Stimulated activated naive CD8-positive, alpha-beta T cell treated with anti-CD3 and anti-CD28 coated beads, Interleukin-15, Interleukin-2, amounts not matched to agents 100 ng/mL and 50 ng/mL, for 24 hours (primary cell): ENCODE measurements around the gene FOCAD.
"Not testable (repeated sequence)": the region's sequence is repeated elsewhere in the genome, so short reads cannot be mapped to it uniquely, and the experiment has no call there.

Source experiments
- H3K27ac Mint-ChIP-seq: one replicate; pipeline ENCODE4 v1.8.0; 2021; ENCODE audit warnings: mild to moderate bottlenecking, mixed read lengths
- H3K27me3 Mint-ChIP-seq: one replicate; pipeline ENCODE4 v1.8.0; 2021; ENCODE audit warnings: mixed read lengths
- H3K36me3 Mint-ChIP-seq: one replicate; pipeline ENCODE4 v1.8.0; 2021; ENCODE audit warnings: low read depth, mixed read lengths
- H3K4me1 Mint-ChIP-seq: one replicate; pipeline ENCODE4 v1.8.0; 2021; ENCODE audit warnings: low read depth, mixed read lengths
- H3K4me3 Mint-ChIP-seq: one replicate; pipeline ENCODE4 v1.8.0; 2021; ENCODE audit warnings: mild to moderate bottlenecking, mixed read lengths
- H3K9me3 Mint-ChIP-seq: one replicate; pipeline ENCODE4 v1.8.0; 2021; ENCODE audit warnings: mixed read lengths

FOCAD gene

DNA sequence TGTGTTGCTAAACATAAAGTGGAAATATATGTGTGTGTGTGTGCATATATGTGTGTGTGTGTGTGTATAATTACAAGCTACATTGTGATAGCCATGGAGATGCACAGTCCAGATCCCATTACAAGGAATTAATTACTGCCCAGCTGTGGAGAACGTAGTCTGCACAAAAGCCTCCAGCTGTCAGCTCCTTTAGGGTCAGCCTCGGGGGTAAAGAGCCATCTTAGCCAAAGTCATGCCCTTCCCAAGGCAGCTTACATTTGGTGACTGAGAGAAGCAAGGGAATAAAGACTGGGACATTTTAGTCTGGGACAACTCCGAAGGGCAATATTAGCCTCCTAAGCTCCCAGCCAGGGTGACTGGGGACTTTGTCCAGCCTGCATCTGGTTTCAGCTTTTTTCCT lies 21.9 kb upstream of the FOCAD start:
- Mint-ChIP-seq H3K27me3 (peaks cover 5% of the 10 kb centered on the region), H3K27ac (no peak overlapping the region), H3K4me1 (no peaks in the 10 kb centered on the region), H3K36me3 (no peaks in the 10 kb centered on the region), H3K4me3 (no peak overlapping the region), H3K9me3 (no peaks in the 10 kb centered on the region)

DNA sequence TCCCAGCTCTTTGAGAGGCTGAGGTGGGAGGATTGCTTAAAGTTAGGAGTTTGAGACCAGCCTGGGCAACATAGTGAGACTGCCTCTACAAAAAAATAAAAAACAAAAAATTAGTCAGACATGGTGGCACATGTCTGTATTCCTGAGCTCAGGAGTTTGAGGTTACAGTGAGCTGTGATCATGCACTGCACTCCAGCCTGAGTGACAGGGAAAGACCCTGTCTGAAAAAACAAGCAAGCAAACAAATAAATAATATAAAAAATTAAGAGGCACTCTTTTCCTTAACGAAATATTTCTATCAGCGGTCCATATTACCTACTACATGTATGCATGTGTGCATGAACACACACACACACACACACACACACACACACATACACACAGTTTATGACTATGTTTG lies 20.9 kb upstream of the FOCAD start:
- no peaks in the 10 kb centered on the region for H3K4me1 Mint-ChIP-seq
- no peaks in the 10 kb centered on the region for H3K9me3 Mint-ChIP-seq
- no peak overlapping the region for H3K4me3 Mint-ChIP-seq
- peaks cover 5% of the 10 kb centered on the region for H3K27me3 Mint-ChIP-seq
- no peaks in the 10 kb centered on the region for H3K36me3 Mint-ChIP-seq
- H3K27ac Mint-ChIP-seq, result no peak overlapping the region

DNA sequence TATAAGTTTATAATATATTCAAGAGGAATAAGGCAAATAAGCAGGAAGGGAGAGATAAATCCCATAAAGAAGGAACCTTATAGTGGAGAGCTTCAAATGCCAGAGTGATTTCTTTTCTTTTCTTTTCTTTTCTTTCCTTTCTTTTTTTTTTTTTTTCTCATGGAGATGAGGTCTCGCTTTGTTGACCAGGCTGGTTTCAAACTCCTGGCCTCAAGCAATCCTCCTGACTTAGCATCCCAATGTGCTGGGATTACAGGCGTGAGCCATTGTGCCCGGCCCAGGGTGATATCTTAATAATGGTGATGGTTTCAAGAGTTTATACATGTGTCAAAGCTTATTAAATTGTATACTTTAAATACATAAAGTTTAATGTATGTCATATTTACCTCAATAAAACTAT lies 19.6 kb upstream of the FOCAD start:
- H3K4me3 Mint-ChIP-seq, result no peak overlapping the region
- H3K27me3 Mint-ChIP-seq, result peaks cover 5% of the 10 kb centered on the region
- H3K27ac Mint-ChIP-seq, result no peak overlapping the region
- no peaks in the 10 kb centered on the region for H3K36me3 Mint-ChIP-seq
- no peaks in the 10 kb centered on the region for H3K9me3 Mint-ChIP-seq
- no peaks in the 10 kb centered on the region for H3K4me1 Mint-ChIP-seq

DNA sequence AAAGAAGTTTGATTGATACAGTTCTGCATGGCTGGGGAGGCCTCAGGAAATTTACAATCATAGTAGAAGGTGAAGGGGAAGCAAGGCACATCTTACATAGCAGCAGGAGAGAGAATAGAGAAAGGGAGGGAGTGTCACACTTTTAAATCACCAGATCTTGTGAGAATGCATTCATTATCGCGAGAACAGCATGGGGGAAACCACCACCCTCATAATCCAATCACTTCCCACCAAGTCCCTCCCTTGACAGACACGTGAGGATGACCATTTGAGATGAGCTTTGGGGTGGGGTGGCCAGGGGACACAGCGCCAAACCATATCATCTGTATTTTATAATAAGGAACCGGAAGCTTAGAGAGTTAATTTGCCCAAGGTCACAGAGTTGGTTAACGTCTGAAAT lies 13.7 kb upstream of the FOCAD start:
- Mint-ChIP-seq H3K4me3 (no peak overlapping the region), H3K4me1 (no peaks in the 10 kb centered on the region), H3K9me3 (no peaks in the 10 kb centered on the region), H3K27me3 (no peaks in the 10 kb centered on the region), H3K27ac (no peak overlapping the region), H3K36me3 (no peaks in the 10 kb centered on the region)

DNA sequence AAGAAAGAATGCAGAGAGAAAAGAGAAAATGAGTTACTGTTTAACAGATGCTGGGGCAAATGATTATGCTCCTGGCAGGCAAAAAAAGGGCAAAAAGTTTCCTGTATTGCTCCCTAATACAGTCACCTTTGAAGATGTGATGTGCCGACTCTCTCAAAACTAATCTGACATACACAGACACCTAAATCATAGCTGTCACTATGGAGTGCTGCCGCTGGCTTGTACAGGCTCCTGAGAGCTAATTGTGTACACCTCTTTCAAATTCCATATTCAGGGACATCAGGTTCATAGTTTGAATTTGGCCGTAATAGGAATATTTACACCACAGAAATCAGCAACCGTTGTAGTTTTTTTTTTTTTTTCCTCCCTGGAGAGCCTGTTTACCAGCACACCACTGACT lies 12.4 kb upstream of the FOCAD start:
- H3K4me1 Mint-ChIP-seq, result no peaks in the 10 kb centered on the region
- H3K9me3 Mint-ChIP-seq, result no peaks in the 10 kb centered on the region
- no peaks in the 10 kb centered on the region for H3K27me3 Mint-ChIP-seq
- no peaks in the 10 kb centered on the region for H3K36me3 Mint-ChIP-seq
- no peak overlapping the region for H3K4me3 Mint-ChIP-seq
- H3K27ac Mint-ChIP-seq, result no peak overlapping the region

DNA sequence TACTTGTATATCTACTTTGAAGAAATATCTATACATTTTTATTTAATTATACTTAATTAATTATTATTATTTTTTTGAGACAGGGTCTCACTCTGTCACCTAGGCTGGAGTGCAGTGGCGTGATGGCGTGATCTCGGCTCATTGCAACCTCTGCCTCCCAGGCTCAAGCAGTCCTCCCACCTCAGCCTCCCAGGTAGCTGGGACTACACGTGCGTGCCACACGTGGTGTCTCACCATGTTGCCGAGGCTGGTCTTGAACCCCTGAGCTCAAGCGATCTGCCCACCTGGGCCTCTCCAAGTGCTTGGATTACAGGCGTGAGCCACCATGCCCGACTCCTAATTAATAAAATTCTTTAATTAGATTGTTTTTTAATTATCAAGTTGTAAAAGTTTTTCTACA lies 10.5 kb upstream of the FOCAD start:
- not testable (repeated sequence) for H3K4me3 Mint-ChIP-seq, H3K9me3 Mint-ChIP-seq, H3K36me3 Mint-ChIP-seq, H3K27me3 Mint-ChIP-seq, H3K27ac Mint-ChIP-seq, H3K4me1 Mint-ChIP-seq

DNA sequence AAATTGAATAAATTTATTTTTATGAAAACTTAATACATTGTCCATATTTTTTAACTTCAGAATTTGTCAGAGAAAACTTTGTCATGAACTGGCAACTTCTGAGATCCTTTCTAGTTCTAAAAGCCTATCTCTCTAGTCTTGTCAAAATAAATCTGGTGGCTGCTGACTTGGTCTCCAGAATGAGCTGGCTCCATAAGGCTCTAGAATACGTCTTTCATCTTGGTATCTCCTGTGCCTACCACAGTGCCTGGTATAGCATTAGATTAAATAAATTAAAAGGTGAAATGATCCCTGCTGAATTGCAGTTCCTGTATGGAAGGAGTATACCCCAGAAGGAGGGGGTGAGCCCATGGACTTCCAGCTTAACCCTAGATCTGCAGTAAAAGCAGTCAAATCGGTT lies 2.6 kb upstream of the FOCAD start:
- H3K27ac Mint-ChIP-seq, result no peak overlapping the region
- no peaks in the 10 kb centered on the region for H3K27me3 Mint-ChIP-seq

DNA sequence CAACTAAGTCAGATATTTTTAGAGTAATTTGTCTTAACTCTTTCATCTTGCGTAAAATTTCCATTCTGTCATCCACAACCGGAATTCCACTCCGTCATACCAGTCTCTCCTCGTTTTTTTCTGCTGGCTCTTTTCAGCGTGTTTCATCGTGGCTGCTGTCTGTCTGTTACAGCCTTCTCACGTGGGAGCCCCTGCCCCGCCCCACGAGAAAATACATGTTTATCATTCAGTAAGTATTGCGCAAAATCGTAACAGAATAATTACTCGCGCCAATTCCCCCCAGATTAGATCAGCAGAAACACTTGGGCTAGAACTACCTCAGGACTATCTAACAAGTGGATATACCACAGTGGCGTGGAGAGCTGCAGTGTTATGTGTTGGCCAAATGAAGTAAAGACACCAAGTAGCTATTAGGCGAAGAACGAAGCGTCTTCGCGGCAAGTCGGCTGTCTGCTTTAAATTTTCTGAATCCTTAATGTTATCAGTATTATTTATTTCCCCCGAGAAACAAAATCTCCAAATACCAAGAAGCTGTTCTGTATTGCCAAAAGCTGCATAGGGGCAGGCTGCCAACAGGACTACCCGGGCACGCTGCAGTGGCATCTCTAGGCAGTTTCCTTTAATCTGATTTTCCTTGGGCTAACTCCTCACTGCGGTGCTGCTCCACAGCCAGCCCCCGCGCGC lies 566 bp upstream of the FOCAD start:
- peak overlapping the region; percentile 93 for H3K4me3 Mint-ChIP-seq
- H3K36me3 Mint-ChIP-seq, result no peaks in the 10 kb centered on the region
- no peaks in the 10 kb centered on the region for H3K27me3 Mint-ChIP-seq
- peak overlapping the region; percentile 73 for H3K27ac Mint-ChIP-seq
- H3K9me3 Mint-ChIP-seq, result no peaks in the 10 kb centered on the region
- H3K4me1 Mint-ChIP-seq, result peaks cover 28% of the 10 kb centered on the region

More for the DNA sequence above, 2.6 kb upstream of the FOCAD start:
- Mint-ChIP-seq H3K9me3 (no peaks in the 10 kb centered on the region), H3K4me3 (no peak overlapping the region), H3K36me3 (no peaks in the 10 kb centered on the region), H3K4me1 (peaks cover 24% of the 10 kb centered on the region)

DNA sequence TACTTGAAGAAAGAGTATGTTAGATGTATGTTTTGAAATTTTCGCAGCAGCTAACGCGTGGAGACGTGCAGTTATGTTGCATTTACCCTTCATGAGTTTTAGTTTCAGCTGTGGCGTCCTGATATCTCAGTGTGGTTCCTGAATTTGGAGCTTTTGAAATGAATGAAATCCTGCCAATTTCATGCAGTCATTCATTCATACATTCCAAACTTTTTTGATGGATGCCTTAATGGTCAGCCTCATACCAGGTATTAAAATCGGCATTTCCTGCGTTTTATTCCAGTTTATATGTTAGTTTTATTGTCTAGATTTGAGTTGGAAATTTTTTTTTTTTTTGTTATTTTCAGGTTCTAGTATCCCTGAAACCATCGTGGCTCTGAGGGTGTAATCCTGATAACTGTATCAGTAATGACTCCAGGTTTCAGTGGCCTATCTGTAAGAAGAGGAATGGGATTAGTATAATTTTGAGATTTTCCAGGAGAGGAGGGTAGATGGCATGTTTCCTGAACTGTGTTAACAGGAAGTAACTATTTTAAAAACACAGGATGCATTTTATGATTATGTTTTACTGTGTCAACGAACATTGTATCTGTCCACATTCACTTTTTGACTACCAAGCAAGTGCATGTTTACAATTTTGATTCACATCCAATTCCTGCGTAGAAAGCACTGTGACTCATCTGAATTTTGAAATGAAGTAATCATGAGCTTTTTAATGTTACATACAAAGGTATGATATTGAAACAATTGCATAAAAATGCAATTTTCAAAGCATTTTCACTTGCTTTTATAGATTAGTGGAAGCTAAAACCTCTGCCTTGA lies 1.0 kb downstream of the FOCAD start:
- Mint-ChIP-seq H3K27me3 (no peaks in the 10 kb centered on the region), H3K36me3 (no peaks in the 10 kb centered on the region), H3K4me1 (peaks cover 28% of the 10 kb centered on the region), H3K27ac (peak overlapping the region; percentile 87), H3K4me3 (peak overlapping the region; percentile 93), H3K9me3 (no peaks in the 10 kb centered on the region)

DNA sequence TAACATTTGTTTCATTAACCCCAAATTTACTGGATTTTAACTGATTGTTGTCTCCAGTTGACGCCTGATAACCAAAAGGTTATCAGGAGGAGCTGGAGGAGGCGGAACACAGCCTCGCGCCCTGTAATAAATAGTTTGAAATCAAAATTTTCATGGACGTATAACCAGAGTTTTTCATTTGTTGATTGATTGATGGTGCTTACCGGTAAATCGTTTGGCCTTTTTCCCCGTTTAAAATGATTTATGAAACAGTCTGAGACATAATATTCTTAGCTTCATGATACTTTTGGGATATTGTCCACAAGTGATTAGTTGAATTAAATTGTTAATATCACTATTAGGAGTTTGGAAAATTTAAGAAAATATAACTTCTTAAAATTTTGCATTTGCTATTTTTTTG lies 1.7 kb downstream of the FOCAD start:
- Mint-ChIP-seq H3K9me3 (no peaks in the 10 kb centered on the region), H3K4me1 (peaks cover 28% of the 10 kb centered on the region), H3K36me3 (no peaks in the 10 kb centered on the region), H3K27ac (no peak overlapping the region), H3K4me3 (peak overlapping the region; percentile 93), H3K27me3 (no peaks in the 10 kb centered on the region)

DNA sequence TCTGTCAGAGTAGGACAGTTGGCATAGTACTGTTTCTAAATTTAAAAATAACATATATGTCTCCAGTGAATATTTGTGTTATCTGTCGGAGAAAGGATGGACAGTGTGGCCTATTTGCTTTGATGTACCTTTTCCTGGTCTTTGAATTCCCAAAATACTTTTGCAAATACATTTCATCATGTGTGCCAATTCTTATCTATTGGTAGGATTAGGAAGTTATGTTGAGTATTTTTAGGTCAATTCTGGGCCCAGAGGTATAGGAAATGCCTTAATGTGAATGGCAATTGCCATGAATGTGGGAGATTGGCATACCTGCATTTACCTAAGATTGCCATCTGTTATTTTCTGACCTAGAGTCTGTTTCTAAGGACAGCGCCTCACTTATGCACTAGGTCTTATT lies 5.8 kb downstream of the FOCAD start:
- Mint-ChIP-seq H3K4me3 (no peak overlapping the region), H3K36me3 (peaks cover 6% of the 10 kb centered on the region), H3K9me3 (no peaks in the 10 kb centered on the region), H3K27me3 (no peaks in the 10 kb centered on the region), H3K4me1 (peaks cover 14% of the 10 kb centered on the region), H3K27ac (no peak overlapping the region)

DNA sequence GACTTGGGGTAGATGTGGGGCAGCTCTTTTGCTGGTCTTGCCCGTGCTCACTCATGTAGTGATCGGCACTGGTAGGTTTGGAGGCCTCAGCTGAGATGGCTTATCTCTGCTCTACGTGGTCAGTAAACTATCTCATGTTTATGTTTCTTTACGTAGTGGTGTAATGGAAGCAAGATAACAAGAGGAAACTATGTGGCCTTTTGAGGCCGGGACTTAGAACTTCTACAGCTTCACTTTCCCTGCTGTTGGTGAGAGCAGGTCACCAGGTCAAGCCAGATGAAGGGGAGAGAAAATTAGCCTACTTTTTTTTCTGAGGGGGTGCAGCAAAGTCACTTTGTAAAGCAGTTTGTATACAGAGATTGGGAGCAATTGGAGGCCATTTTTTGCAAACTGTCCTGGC lies 8.5 kb downstream of the FOCAD start:
- peaks cover 9% of the 10 kb centered on the region for H3K36me3 Mint-ChIP-seq
- H3K4me3 Mint-ChIP-seq, result no peak overlapping the region
- H3K4me1 Mint-ChIP-seq, result no peaks in the 10 kb centered on the region
- no peaks in the 10 kb centered on the region for H3K27me3 Mint-ChIP-seq
- H3K9me3 Mint-ChIP-seq, result no peaks in the 10 kb centered on the region
- H3K27ac Mint-ChIP-seq, result no peak overlapping the region

DNA sequence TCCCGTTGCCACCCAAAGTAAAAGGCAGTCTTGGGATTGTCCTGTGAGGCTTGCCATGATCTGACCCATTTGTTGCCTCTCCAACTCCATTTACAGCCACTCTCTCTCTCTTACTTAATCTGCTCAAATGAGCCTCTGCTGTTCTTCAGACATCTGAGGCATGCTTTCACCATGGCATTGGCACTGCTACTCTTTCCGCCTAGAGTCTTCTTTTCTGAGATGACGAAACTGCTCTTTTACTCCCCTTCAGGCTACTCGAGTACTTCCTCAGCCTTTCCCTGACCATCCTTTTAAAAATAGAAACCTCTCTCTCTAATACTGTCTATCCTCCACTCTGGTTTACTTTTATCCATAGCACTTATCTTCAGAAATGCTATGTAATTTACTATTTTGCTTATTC lies 9.0 kb downstream of the FOCAD start:
- no peak overlapping the region for H3K27ac Mint-ChIP-seq
- peaks cover 9% of the 10 kb centered on the region for H3K36me3 Mint-ChIP-seq
- H3K27me3 Mint-ChIP-seq, result no peaks in the 10 kb centered on the region
- no peaks in the 10 kb centered on the region for H3K4me1 Mint-ChIP-seq
- H3K9me3 Mint-ChIP-seq, result no peaks in the 10 kb centered on the region
- H3K4me3 Mint-ChIP-seq, result no peak overlapping the region

DNA sequence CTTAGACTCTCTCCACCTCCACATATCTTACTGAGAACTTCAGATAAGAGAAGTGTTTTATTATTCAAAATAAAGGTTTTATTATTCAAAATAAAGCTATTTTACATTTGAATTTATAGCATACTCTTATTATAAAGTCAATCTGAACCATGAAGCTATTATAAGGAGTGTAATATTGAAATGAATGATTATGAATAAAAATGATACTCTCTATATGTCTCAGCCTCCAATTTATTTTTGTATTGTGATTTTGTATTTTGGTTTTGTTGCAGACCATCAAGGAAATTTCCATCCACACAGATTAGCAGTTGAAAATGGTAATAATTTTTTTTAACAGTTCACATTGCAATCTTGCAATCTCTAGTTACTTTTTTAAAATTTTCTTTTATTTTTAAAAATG lies 10.2 kb downstream of the FOCAD start:
- H3K27me3 Mint-ChIP-seq, result no peaks in the 10 kb centered on the region
- H3K36me3 Mint-ChIP-seq, result peaks cover 9% of the 10 kb centered on the region
- no peaks in the 10 kb centered on the region for H3K9me3 Mint-ChIP-seq
- H3K4me3 Mint-ChIP-seq, result no peak overlapping the region
- H3K27ac Mint-ChIP-seq, result no peak overlapping the region
- peaks cover 9% of the 10 kb centered on the region for H3K4me1 Mint-ChIP-seq

DNA sequence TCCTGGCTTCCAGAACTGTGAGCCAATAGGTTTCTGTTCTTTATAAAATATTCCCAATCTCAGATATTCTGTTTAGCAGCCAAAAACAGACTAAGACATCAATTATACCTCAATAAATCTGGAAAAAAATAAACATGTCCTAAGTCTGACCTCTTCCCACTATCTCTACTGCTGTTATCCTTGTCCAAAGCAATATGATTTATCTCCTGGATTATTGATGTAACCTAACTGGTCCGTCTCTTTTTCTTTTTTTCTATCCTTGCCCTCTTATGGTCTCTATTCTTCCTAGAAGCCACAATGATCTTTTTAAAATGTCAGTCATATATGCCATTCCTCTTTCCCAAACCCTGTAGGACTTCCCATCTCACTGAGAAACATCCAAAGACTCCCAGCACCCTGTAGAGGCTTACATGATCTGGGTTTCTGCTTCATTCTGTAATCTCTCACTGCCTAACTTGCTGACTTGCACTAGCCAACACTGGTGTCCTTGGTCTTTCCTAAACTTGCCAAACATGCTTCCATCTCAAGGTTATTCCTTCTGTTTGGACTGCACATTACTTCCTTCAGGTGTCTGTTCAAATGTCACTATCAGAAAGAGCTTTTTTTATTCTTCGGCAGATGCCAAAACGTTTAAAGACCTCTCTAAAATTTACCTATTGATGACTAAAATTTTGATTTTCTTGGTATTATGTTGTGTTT lies 13.1 kb downstream of the FOCAD start:
- H3K36me3 Mint-ChIP-seq, result peaks cover 9% of the 10 kb centered on the region
- no peaks in the 10 kb centered on the region for H3K9me3 Mint-ChIP-seq
- peak overlapping the region; percentile 8 for H3K27ac Mint-ChIP-seq
- peaks cover 10% of the 10 kb centered on the region for H3K4me1 Mint-ChIP-seq
- H3K27me3 Mint-ChIP-seq, result no peaks in the 10 kb centered on the region
- H3K4me3 Mint-ChIP-seq, result no peak overlapping the region
